H1 (cell line): ENCODE data around the gene TNFSF12. TPM values are rescaled to one million over a fixed set of nuclear protein-coding genes. Genes with fewer than 3 reads are reported as not detected.

Source experiments
- ATF2 ChIP-seq: IDR thresholded peaks from 2 replicates; pipeline ENCODE4 v1.6.1; 2012; ENCODE audit warnings: low read length, inconsistent platforms
- ATF3 ChIP-seq: IDR thresholded peaks from 2 replicates; pipeline ENCODE4 v1.6.1; 2011; ENCODE audit warnings: low read depth, mild to moderate bottlenecking, low read length; ENCODE audit not compliant: insufficient read depth
- CBX8 ChIP-seq: fragments of 300-800, 300-1000 bp; sonication (generic); IDR thresholded peaks from 2 replicates; pipeline ENCODE4 v1.7.1; 2016; ENCODE audit warnings: low read depth, low read length, borderline replicate concordance
- CTBP2 ChIP-seq: IDR thresholded peaks from 2 replicates; pipeline ENCODE4 v1.7.0; 2011; ENCODE audit warnings: borderline replicate concordance, mild to moderate bottlenecking, moderate library complexity, mixed read lengths, low read length; ENCODE audit not compliant: insufficient read depth, insufficient read length
- CTCF ChIP-seq, 3 experiments: IDR thresholded peaks; 1 replicate in 2 of 3; 2 replicates in 1 of 3; pipeline versions ENCODE4 v1.5.1 to v1.6.1; 2011; ENCODE audit warnings: low read length in 3 of 3, mild to moderate bottlenecking in 3 of 3, inconsistent platforms in 2 of 3, low read depth in 1 of 3, moderate library complexity in 1 of 3; ENCODE audit not compliant: insufficient read depth in 1 of 3; ENCODE audit errors: control extremely low read depth in 1 of 3
- E2F6 ChIP-seq: IDR thresholded peaks from 2 replicates; pipeline ENCODE4 v1.6.1; 2012; ENCODE audit warnings: inconsistent platforms
- HDAC2 ChIP-seq, 2 experiments: fragments of 300-600 bp in 1 of 2; sonication (generic) in 1 of 2; IDR thresholded peaks; 2 replicates each; pipeline ENCODE4 v1.6.1; 2011 to 2012; ENCODE audit warnings: low read depth in 2 of 2, low read length in 2 of 2, mild to moderate bottlenecking in 2 of 2, moderate library complexity in 2 of 2, borderline replicate concordance in 1 of 2, inconsistent platforms in 1 of 2
- HDAC6 ChIP-seq: IDR thresholded peaks from one replicate; pipeline ENCODE4 v1.7.1; 2012; ENCODE audit warnings: low read depth, mild to moderate bottlenecking, inconsistent platforms, low read length, moderate library complexity
- KDM5A ChIP-seq: fragments of 200-600 bp; IDR thresholded peaks from 2 replicates; pipeline ENCODE4 v1.7.1; 2012; ENCODE audit warnings: mild to moderate bottlenecking, low read length, inconsistent platforms, mixed read lengths
- PHF8 ChIP-seq: fragments of 200-600 bp; sonication (generic); conservative IDR thresholded peaks from 2 replicates; pipeline ENCODE4 v1.7.1; 2012; ENCODE audit warnings: low read depth, mild to moderate bottlenecking, inconsistent platforms, low read length, moderate library complexity
- RFX5 ChIP-seq: IDR thresholded peaks from 2 replicates; pipeline ENCODE4 v1.6.1; 2011; ENCODE audit warnings: low read depth, low read length, improper control_type of control experiment, borderline replicate concordance
- SIN3A ChIP-seq, 2 experiments: IDR thresholded peaks in 1 of 2; conservative IDR thresholded peaks in 1 of 2; 2 replicates each; pipeline ENCODE4 v1.6.1; 2011 to 2012; ENCODE audit warnings: low read length in 2 of 2, improper control_type of control experiment in 1 of 2, low read depth in 1 of 2, mild to moderate bottlenecking in 1 of 2
- TAF1 ChIP-seq: IDR thresholded peaks from 2 replicates; pipeline ENCODE4 v1.6.1; 2011; ENCODE audit warnings: mild to moderate bottlenecking, low read depth, low read length
- TAF7 ChIP-seq: optimal IDR thresholded peaks from 2 replicates; pipeline ENCODE3; 2011; ENCODE audit warnings: low read depth, mild to moderate bottlenecking, inconsistent platforms, low read length, moderate library complexity, borderline replicate concordance
- polyA plus RNA-seq, 7 experiments: library from polyadenylated mRNA; depleted of rRNA in 3 of 7; stranded (reverse) in 5 of 7; unstranded in 2 of 7; fragments of >200 nt in 5 of 7; fragments of 200-250 nt in 2 of 7; gene quantifications; 1 replicate in 5 of 7; 2 replicates in 1 of 7; 4 replicates in 1 of 7; pipeline versions ENCODE4 v1.2.1 to v1.2.3, GENCODE V29; 2011 to 2013; ENCODE audit warnings: missing spikeins in 2 of 7, mixed read lengths in 2 of 7
- total RNA-seq: library from RNA; stranded (reverse); fragmentation: NEBNext Ultra II Directional; extraction: Animal tissue kit (Norgen Biotek cat#: 25700); gene quantifications from 2 replicates; pipeline ENCODE4 v1.2.1, GENCODE V29; 2021

Gene TNFSF12
- total and polyA plus RNA-seq, 2 of the 8 experiments (the other 6 are each of a cell fraction or from before 2014, with no cell fraction given), result 7.2 to 9.6 TPM

- TF ChIP-seq HDAC2 (IDR thresholded peaks at IDR 0.05; ENCODE audit: borderline replicate concordance in 1 of 2, low read depth in 2 of 2, low read length in 2 of 2) (peak in 1 of 2 experiments; percentile 65; a peak in 1 of 4 replicates), HDAC6 (no peak), ATF3 (peak; percentile 66), KDM5A (peak; percentile 64; the same call in 1 of the 2 replicates), TAF1 (peak; percentile 55; the same call in 1 of the 2 replicates), RFX5 (no peak), CBX8 (no peak), CTBP2 (no peak), ATF2 (no peak), E2F6 (peak; percentile 53), TAF7 (peak; percentile 58), SIN3A (conservative IDR thresholded peaks at IDR 0.05 in 1 of 2, IDR thresholded peaks at IDR 0.05 in 1 of 2; ENCODE audit: low read depth in 1 of 2, low read length in 2 of 2) (peak in 1 of 2 experiments; percentile 40; a peak in 1 of 4 replicates), CTCF (IDR thresholded peaks at IDR 0.05; ENCODE audit: control extremely low read depth in 1 of 3, insufficient read depth in 1 of 3, low read depth in 1 of 3, low read length in 3 of 3) (peak in 1 of 3 experiments; percentile 11; a peak in 1 of 4 replicates), PHF8 (peak; percentile 88)
Measured at GRCh38 chr17:7561589-7562207, 12.8 kb downstream of the TNFSF12 start, which contains the start of gene SENP3 (continued).
